ENCODE measurements around the gene PLPP1. TPM values are rescaled to one million over a fixed set of nuclear protein-coding genes. Genes with fewer than 3 reads are reported as not detected.
"Not testable (repeated sequence)": the region's sequence is repeated elsewhere in the genome, so short reads cannot be mapped to it uniquely, and the experiment has no call there.

Gene PLPP1
- total RNA-seq, 4 donors from 2014 or later: 73.1 to 116 (median 89.6) TPM

- WGBS, 2 donors: 71 to 74% methylated on average over 2 of the region's 2 CpGs
Measured at GRCh38 chr5:55544341-55544740, 9.6 kb upstream of the PLPP1 start.

GRCh38 chr5:55541056-55541635, 6.4 kb upstream of the PLPP1 start:
- TF ChIP-seq, protein P1, sequence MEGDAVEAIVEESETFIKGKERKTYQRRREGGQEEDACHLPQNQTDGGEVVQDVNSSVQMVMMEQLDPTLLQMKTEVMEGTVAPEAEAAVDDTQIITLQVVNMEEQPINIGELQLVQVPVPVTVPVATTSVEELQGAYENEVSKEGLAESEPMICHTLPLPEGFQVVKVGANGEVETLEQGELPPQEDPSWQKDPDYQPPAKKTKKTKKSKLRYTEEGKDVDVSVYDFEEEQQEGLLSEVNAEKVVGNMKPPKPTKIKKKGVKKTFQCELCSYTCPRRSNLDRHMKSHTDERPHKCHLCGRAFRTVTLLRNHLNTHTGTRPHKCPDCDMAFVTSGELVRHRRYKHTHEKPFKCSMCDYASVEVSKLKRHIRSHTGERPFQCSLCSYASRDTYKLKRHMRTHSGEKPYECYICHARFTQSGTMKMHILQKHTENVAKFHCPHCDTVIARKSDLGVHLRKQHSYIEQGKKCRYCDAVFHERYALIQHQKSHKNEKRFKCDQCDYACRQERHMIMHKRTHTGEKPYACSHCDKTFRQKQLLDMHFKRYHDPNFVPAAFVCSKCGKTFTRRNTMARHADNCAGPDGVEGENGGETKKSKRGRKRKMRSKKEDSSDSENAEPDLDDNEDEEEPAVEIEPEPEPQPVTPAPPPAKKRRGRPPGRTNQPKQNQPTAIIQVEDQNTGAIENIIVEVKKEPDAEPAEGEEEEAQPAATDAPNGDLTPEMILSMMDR (IDR thresholded peaks at IDR 0.05): no peak
- TF ChIP-seq POLR2A (IDR thresholded peaks at IDR 0.05): no peak
- 94 to 97% methylated on average over 1 of the region's 1 CpG for WGBS, 2 donors
- intact Hi-C loops (cut with DNase I; ENCODE audit: low total_unique reads): no loop called here
- H3K4me3 ChIP-seq (ENCODE audit: low read depth, poor library complexity, severe bottlenecking): no peak overlapping the region
- DNase-seq (ENCODE audit: low spot score in 2 of 2): no peak

More at GRCh38 chr5:55544341-55544740, 9.6 kb upstream of the PLPP1 start:
- no peak overlapping the region for H3K4me3 ChIP-seq (ENCODE audit: low read depth, poor library complexity, severe bottlenecking)
- no peak for TF ChIP-seq POLR2A (IDR thresholded peaks at IDR 0.05)
- TF ChIP-seq, protein P1 (IDR thresholded peaks at IDR 0.05): no peak
- intact Hi-C loops (cut with DNase I; ENCODE audit: low total_unique reads): no loop called here
- no peak for DNase-seq (ENCODE audit: low spot score in 2 of 2)

DNA sequence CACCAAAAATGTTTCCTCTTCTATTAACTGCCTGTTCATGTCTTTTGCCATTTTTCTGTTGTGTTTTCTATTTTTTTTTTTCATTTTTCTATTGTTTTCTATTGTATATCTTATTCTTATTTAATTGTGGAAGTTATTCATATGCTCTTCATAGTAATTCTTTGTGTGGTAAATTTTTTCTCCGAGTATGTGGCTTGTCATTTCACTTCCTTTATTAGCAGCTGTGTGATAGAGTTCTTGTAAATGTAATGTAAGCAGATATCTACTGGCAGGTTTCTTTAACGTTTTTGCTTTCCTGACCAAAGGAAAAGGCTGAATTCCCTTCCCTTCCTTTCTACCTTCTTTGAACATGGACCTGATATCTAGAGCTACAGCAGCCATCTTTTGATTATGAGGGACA, 5.8 kb upstream of the PLPP1 start:
- 48 to 59% methylated on average over 2 of the region's 2 CpGs for WGBS, 2 donors
- DNase-seq (ENCODE audit: low spot score in 2 of 2): no peak
- TF ChIP-seq, protein P1 (IDR thresholded peaks at IDR 0.05): no peak
- TF ChIP-seq POLR2A (IDR thresholded peaks at IDR 0.05): no peak
- intact Hi-C loops (cut with DNase I; ENCODE audit: low total_unique reads): no loop called here
- no peak overlapping the region for H3K4me3 ChIP-seq (ENCODE audit: low read depth, poor library complexity, severe bottlenecking)

DNA sequence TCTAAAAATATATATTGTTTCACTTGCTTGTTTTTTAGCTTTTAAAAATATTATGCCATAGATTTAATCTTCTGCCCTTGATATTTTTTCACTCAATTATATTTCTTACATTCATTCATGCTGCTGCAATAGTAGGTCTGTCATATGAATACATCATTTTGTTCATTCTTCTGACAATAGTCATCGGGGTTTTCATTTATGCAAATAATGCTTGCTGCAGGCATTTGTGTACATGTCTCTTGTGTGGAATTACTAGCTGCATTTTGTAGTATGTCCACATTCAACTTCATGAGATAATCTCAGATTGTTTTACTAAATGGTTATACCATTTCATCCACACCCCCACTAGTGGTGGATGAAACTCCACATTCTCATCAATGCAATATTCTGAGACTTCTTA, 5.3 kb upstream of the PLPP1 start:
- WGBS, 2 donors: 73 to 76% methylated on average over 1 of the region's 1 CpG
- intact Hi-C loops (cut with DNase I; ENCODE audit: low total_unique reads): no loop called here
- TF ChIP-seq, protein P1 (IDR thresholded peaks at IDR 0.05): no peak
- TF ChIP-seq POLR2A (IDR thresholded peaks at IDR 0.05): no peak
- DNase-seq (ENCODE audit: low spot score in 2 of 2): no peak
- H3K4me3 ChIP-seq (ENCODE audit: low read depth, poor library complexity, severe bottlenecking): no peak overlapping the region

DNA sequence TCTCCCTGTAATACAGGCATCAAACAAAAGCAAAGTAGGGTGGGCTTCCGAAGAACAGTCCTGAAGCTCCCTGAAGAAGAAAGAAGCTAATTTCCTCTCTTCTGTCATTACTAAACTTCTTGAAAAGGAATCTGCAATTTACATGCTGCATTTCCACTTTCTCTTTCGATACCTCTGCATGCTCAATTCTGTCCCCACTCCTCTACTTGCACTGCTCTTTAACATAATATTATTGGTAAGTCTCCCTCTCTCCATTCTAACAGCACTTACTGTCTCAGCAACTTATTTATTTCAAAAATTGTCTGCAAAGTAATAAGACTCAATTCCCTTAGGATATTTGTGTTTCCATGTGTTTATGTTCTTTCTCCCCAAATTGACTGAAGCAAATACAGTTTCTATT, 3.9 kb upstream of the PLPP1 start:
- H3K4me3 ChIP-seq (ENCODE audit: low read depth, poor library complexity, severe bottlenecking): no peak overlapping the region
- intact Hi-C loops (cut with DNase I; ENCODE audit: low total_unique reads): no loop called here
- 27 to 31% methylated on average over 2 of the region's 2 CpGs for WGBS, 2 donors

GRCh38 chr5:55537315-55537714, 2.6 kb upstream of the PLPP1 start:
- H3K4me3 ChIP-seq (ENCODE audit: low read depth, poor library complexity, severe bottlenecking); DNase-seq (ENCODE audit: low spot score in 2 of 2); intact Hi-C loops (cut with DNase I; ENCODE audit: low total_unique reads): not testable (repeated sequence)
- 89 to 96% methylated on average over 8 of the region's 8 CpGs for WGBS, 2 donors

More for the DNA sequence above, 3.9 kb upstream of the PLPP1 start:
- no peak for DNase-seq (ENCODE audit: low spot score in 2 of 2)
- TF ChIP-seq POLR2A (IDR thresholded peaks at IDR 0.05): no peak
- TF ChIP-seq, protein P1 (IDR thresholded peaks at IDR 0.05): no peak
